H9 (cell line): Measurements from ENCODE around the gene GFRA1. TPM values are rescaled to one million over a fixed set of nuclear protein-coding genes. Genes with fewer than 3 reads are reported as not detected.

Experiments
- DNase-seq: peaks from one replicate; pipeline ENCODE4 v3.0.0-alpha.2; 2017
- H2AFZ ChIP-seq: one replicate; pipeline ENCODE4 v1.6.1; 2013; ENCODE audit warnings: mild to moderate bottlenecking, low read length, control low read depth, moderate library complexity
- H2AK5ac ChIP-seq: 2 replicates; pipeline ENCODE4 v1.6.1; 2013; ENCODE audit warnings: low read length, control low read depth, mixed read lengths; ENCODE audit not compliant: insufficient read length
- H2BK120ac ChIP-seq: one replicate; pipeline ENCODE4 v1.6.1; 2013; ENCODE audit warnings: low read depth, mild to moderate bottlenecking, low read length, control low read depth, inconsistent platforms; ENCODE audit not compliant: poor library complexity, severe bottlenecking
- H2BK12ac ChIP-seq: 2 replicates; pipeline ENCODE4 v1.6.1; 2013; ENCODE audit warnings: low read length, control low read depth, mixed read lengths, low read depth; ENCODE audit not compliant: insufficient read length
- H2BK15ac ChIP-seq: 2 replicates; pipeline ENCODE4 v1.6.1; 2013; ENCODE audit warnings: low read depth, low read length, control low read depth
- H2BK20ac ChIP-seq: one replicate; pipeline ENCODE4 v1.6.1; 2013; ENCODE audit warnings: low read depth, mild to moderate bottlenecking, low read length, control low read depth, inconsistent platforms; ENCODE audit not compliant: poor library complexity, severe bottlenecking
- H2BK5ac ChIP-seq: 2 replicates; pipeline ENCODE4 v1.6.1; 2013; ENCODE audit warnings: low read length, control low read depth, mixed read lengths; ENCODE audit not compliant: insufficient read length
- H3K14ac ChIP-seq: 2 replicates; pipeline ENCODE4 v1.6.1; 2013; ENCODE audit warnings: low read length, control low read depth; ENCODE audit not compliant: insufficient read depth
- H3K18ac ChIP-seq: 2 replicates; pipeline ENCODE4 v1.6.1; 2013; ENCODE audit warnings: low read depth, mild to moderate bottlenecking, mixed read lengths, low read length, control low read depth; ENCODE audit not compliant: insufficient read length
- H3K23ac ChIP-seq: 2 replicates; pipeline ENCODE4 v1.6.1; 2013; ENCODE audit warnings: low read length, control low read depth, mixed read lengths, low read depth; ENCODE audit not compliant: insufficient read length
- H3K23me2 ChIP-seq: 2 replicates; pipeline ENCODE4 v1.6.1; 2013; ENCODE audit warnings: low read depth, mild to moderate bottlenecking, mixed read lengths, low read length, control low read depth; ENCODE audit not compliant: insufficient read length, poor library complexity, severe bottlenecking
- H3K27ac ChIP-seq: 2 replicates; pipeline ENCODE4 v1.5.1; 2013; ENCODE audit warnings: low read length, control low read depth, mixed read lengths, low read depth; ENCODE audit not compliant: insufficient read length
- H3K27me3 ChIP-seq: 2 replicates; pipeline ENCODE4 v1.6.1; 2013; ENCODE audit warnings: low read length, control low read depth, inconsistent platforms; ENCODE audit not compliant: insufficient read depth
- H3K4ac ChIP-seq: 2 replicates; pipeline ENCODE4 v1.6.1; 2013; ENCODE audit warnings: low read depth, mild to moderate bottlenecking, control low read depth, inconsistent platforms, low read length, moderate library complexity
- H3K4me1 ChIP-seq: 2 replicates; pipeline ENCODE4 v1.6.1; 2013; ENCODE audit warnings: low read length, control low read depth, inconsistent platforms; ENCODE audit not compliant: insufficient read depth
- H3K4me2 ChIP-seq: 2 replicates; pipeline ENCODE4 v1.6.1; 2013; ENCODE audit warnings: low read length, control low read depth, mixed read lengths; ENCODE audit not compliant: insufficient read length, insufficient read depth
- H3K56ac ChIP-seq: 2 replicates; pipeline ENCODE4 v1.6.1; 2013; ENCODE audit warnings: low read depth, mild to moderate bottlenecking, mixed read lengths, low read length, control low read depth; ENCODE audit not compliant: insufficient read length
- H3K79me1 ChIP-seq: 2 replicates; pipeline ENCODE4 v1.6.1; 2013; ENCODE audit warnings: low read depth, mild to moderate bottlenecking, moderate library complexity, low read length, control low read depth, inconsistent platforms; ENCODE audit not compliant: insufficient read depth, poor library complexity, severe bottlenecking
- H3K79me2 ChIP-seq: 2 replicates; pipeline ENCODE4 v1.6.1; 2013; ENCODE audit warnings: low read length, control low read depth, inconsistent platforms; ENCODE audit not compliant: insufficient read depth
- H3K9ac ChIP-seq: 2 replicates; pipeline ENCODE4 v1.6.1; 2013; ENCODE audit warnings: low read length, control low read depth, mixed read lengths; ENCODE audit not compliant: insufficient read length; ENCODE audit errors: extremely low read depth
- H3K9me3 ChIP-seq: one replicate; pipeline ENCODE4 v1.6.1; 2013; ENCODE audit warnings: low read depth, low read length, inconsistent platforms; ENCODE audit not compliant: control insufficient read depth
- H3T11ph ChIP-seq: one replicate; pipeline ENCODE4 v1.6.1; 2013; ENCODE audit warnings: mild to moderate bottlenecking, low read length, control low read depth, inconsistent platforms
- H4K20me1 ChIP-seq: one replicate; pipeline ENCODE4 v1.6.1; 2013; ENCODE audit not compliant: control insufficient read depth, insufficient read length, insufficient read depth
- H4K5ac ChIP-seq: 2 replicates; pipeline ENCODE4 v1.6.1; 2013; ENCODE audit warnings: low read depth, mild to moderate bottlenecking, mixed read lengths, low read length, control low read depth; ENCODE audit not compliant: insufficient read length
- H4K8ac ChIP-seq: replicated peaks from 2 replicates; pipeline ENCODE4 v1.6.1; 2013; ENCODE audit warnings: low read length, control low read depth, mixed read lengths, low read depth; ENCODE audit not compliant: insufficient read length
- H4K91ac ChIP-seq: 2 replicates; pipeline ENCODE4 v1.6.1; 2013; ENCODE audit warnings: low read depth, mild to moderate bottlenecking, moderate library complexity, mixed read lengths, low read length, control low read depth; ENCODE audit not compliant: insufficient read length
- H3K27ac Mint-ChIP-seq, 3 experiments: 2 replicates in 2 of 3; 3 replicates in 1 of 3; pipeline ENCODE4 v1.8.0; 2020 to 2021; ENCODE audit warnings: mixed read lengths in 3 of 3, mild to moderate bottlenecking in 1 of 3, moderate library complexity in 1 of 3
- H3K27me3 Mint-ChIP-seq: 2 replicates; pipeline ENCODE4 v1.8.0; 2021; ENCODE audit warnings: low read depth, mild to moderate bottlenecking, moderate library complexity, mixed read lengths
- H3K36me3 Mint-ChIP-seq, 3 experiments: 2 replicates in 2 of 3; 3 replicates in 1 of 3; pipeline ENCODE4 v1.8.0; 2020 to 2021; ENCODE audit warnings: low read depth in 3 of 3, mixed read lengths in 3 of 3; ENCODE audit not compliant: insufficient read depth in 1 of 3
- H3K4me1 Mint-ChIP-seq, 2 experiments: 2 replicates each; pipeline ENCODE4 v1.8.0; 2020; ENCODE audit warnings: mixed read lengths in 2 of 2
- H3K4me3 Mint-ChIP-seq, 2 experiments: 2 replicates in 1 of 2; 3 replicates in 1 of 2; pipeline ENCODE4 v1.8.0; 2020 to 2021; ENCODE audit warnings: mild to moderate bottlenecking in 2 of 2, mixed read lengths in 2 of 2, moderate library complexity in 1 of 2
- H3K9me3 Mint-ChIP-seq, 2 experiments: 2 replicates in 1 of 2; 3 replicates in 1 of 2; pipeline ENCODE4 v1.8.0; 2020; ENCODE audit warnings: mild to moderate bottlenecking in 2 of 2, mixed read lengths in 2 of 2, moderate library complexity in 1 of 2
- WGBS: extraction: QIAGEN DNeasy Blood & Tissue Kit; methylation state at CpG from one replicate; pipeline ENCODE4 v1.1.7; 2013; ENCODE audit warnings: missing lambda C conversion rate, low lambda C conversion rate, mixed read lengths; ENCODE audit not compliant: insufficient read length; ENCODE audit errors: extremely low coverage; 5-methylcytosine and 5-hydroxymethylcytosine counted together
- total RNA-seq: library from RNA; stranded (reverse); gene quantifications from 2 replicates; pipeline ENCODE4 v1.2.1, GENCODE V29; 2021
- TF ChIP-seq, protein P1 (sequence below): fragments of 200-600 bp; sonication (generic); conservative IDR thresholded peaks from 3 replicates; pipeline ENCODE4 v1.8.0; 2021; ENCODE audit warnings: antibody characterized with exemption, mild to moderate bottlenecking

Gene GFRA1
- total RNA-seq, 1 experiment from 2014 or later: 0.24 TPM

GRCh38 chr10:116120688-116121455 is 152.1 kb downstream of the GFRA1 start:
- Histone ChIP-seq H4K20me1 (no peaks in the 10 kb centered on the region), H3K14ac (no peak overlapping the region), H2BK15ac (no peak overlapping the region), H3K4ac (no peak overlapping the region), H3K23ac (no peak overlapping the region), H3T11ph (no peak overlapping the region), H2BK12ac (no peak overlapping the region), H3K27me3 (no peaks in the 10 kb centered on the region), H4K8ac (no peak overlapping the region), H2BK120ac (no peak overlapping the region), H2AFZ (no peak overlapping the region), H3K27ac (no peak overlapping the region), H3K18ac (no peak overlapping the region), H3K56ac (no peak overlapping the region), H4K91ac (no peak overlapping the region), H3K79me2 (no peaks in the 10 kb centered on the region), H2AK5ac (no peak overlapping the region), H2BK5ac (no peak overlapping the region), H4K5ac (no peak overlapping the region), H2BK20ac (no peak overlapping the region), H3K9me3 (no peaks in the 10 kb centered on the region), H3K4me1 (peaks cover 2% of the 10 kb centered on the region; the same call in 1 of the 2 replicates), H3K4me2 (no peak overlapping the region), H3K9ac (no peak overlapping the region), H3K23me2 (no peaks in the 10 kb centered on the region), H3K79me1 (no peaks in the 10 kb centered on the region)
- Mint-ChIP-seq H3K27me3 (peaks cover 78% of the 10 kb centered on the region), H3K27ac (no peak overlapping the region; a peak in 1 of 7 replicates), H3K4me1 (peaks cover 19 to 22% of the 10 kb centered on the region in 2 experiments), H3K9me3 (no peaks in the 10 kb centered on the region; a peak in 3 of 5 replicates), H3K36me3 (no peaks in the 10 kb centered on the region), H3K4me3 (no peak overlapping the region)
- DNase-seq: peak; percentile 78
- TF ChIP-seq, protein P1, sequence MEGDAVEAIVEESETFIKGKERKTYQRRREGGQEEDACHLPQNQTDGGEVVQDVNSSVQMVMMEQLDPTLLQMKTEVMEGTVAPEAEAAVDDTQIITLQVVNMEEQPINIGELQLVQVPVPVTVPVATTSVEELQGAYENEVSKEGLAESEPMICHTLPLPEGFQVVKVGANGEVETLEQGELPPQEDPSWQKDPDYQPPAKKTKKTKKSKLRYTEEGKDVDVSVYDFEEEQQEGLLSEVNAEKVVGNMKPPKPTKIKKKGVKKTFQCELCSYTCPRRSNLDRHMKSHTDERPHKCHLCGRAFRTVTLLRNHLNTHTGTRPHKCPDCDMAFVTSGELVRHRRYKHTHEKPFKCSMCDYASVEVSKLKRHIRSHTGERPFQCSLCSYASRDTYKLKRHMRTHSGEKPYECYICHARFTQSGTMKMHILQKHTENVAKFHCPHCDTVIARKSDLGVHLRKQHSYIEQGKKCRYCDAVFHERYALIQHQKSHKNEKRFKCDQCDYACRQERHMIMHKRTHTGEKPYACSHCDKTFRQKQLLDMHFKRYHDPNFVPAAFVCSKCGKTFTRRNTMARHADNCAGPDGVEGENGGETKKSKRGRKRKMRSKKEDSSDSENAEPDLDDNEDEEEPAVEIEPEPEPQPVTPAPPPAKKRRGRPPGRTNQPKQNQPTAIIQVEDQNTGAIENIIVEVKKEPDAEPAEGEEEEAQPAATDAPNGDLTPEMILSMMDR: peak; percentile 92
- no CpG with 5 or more reads among the region's 12 CpGs for WGBS
